Mesenchymal stem cell (in vitro differentiated cells and primary cell): Measurements from ENCODE around the gene COL5A2.

Experiments used
- DNase-seq: peaks from one replicate; pipeline ENCODE4 v3.0.0-alpha.2; 2013
- H2AFZ ChIP-seq: one replicate; pipeline ENCODE4 v1.6.1; 2013; ENCODE audit warnings: low read depth, mild to moderate bottlenecking, control low read depth, inconsistent platforms, low read length, moderate library complexity
- H2AK5ac ChIP-seq: 2 replicates; pipeline ENCODE4 v1.6.1; 2013; ENCODE audit warnings: low read length, moderate library complexity, mild to moderate bottlenecking, inconsistent platforms; ENCODE audit not compliant: severe bottlenecking
- H2BK120ac ChIP-seq: one replicate; pipeline ENCODE4 v1.6.1; 2013; ENCODE audit warnings: low read depth, mild to moderate bottlenecking, inconsistent platforms, low read length, moderate library complexity
- H2BK12ac ChIP-seq, 2 experiments: one replicate each; pipeline ENCODE4 v1.6.1; 2013; ENCODE audit warnings: inconsistent platforms in 2 of 2, low read length in 2 of 2, mild to moderate bottlenecking in 2 of 2, moderate library complexity in 2 of 2, control low read depth in 1 of 2
- H2BK15ac ChIP-seq: one replicate; pipeline ENCODE4 v1.6.1; 2013; ENCODE audit warnings: mild to moderate bottlenecking, low read depth, inconsistent platforms; ENCODE audit not compliant: poor library complexity, severe bottlenecking
- H2BK5ac ChIP-seq: 2 replicates; pipeline ENCODE4 v1.6.1; 2013; ENCODE audit warnings: low read depth, mild to moderate bottlenecking, low read length, control low read depth, inconsistent platforms; ENCODE audit not compliant: poor library complexity, severe bottlenecking
- H3K14ac ChIP-seq, 2 experiments: one replicate each; pipeline ENCODE4 v1.6.1; 2013; ENCODE audit warnings: inconsistent platforms in 2 of 2, low read length in 2 of 2, control low read depth in 1 of 2, mild to moderate bottlenecking in 1 of 2, moderate library complexity in 1 of 2
- H3K18ac ChIP-seq, 2 experiments: one replicate each; pipeline ENCODE4 v1.6.1; 2013; ENCODE audit warnings: inconsistent platforms in 2 of 2, low read length in 2 of 2, control low read depth in 1 of 2, low read depth in 1 of 2, mild to moderate bottlenecking in 1 of 2
- H3K23ac ChIP-seq, 2 experiments: one replicate each; pipeline ENCODE4 v1.6.1; 2013; ENCODE audit warnings: inconsistent platforms in 2 of 2, low read length in 2 of 2, mild to moderate bottlenecking in 2 of 2, moderate library complexity in 2 of 2, control low read depth in 1 of 2
- H3K27ac ChIP-seq: 2 replicates; pipeline ENCODE4 v1.5.1; 2013; ENCODE audit warnings: mild to moderate bottlenecking, moderate library complexity, low read length, control low read depth, inconsistent platforms; ENCODE audit not compliant: poor library complexity, severe bottlenecking
- H3K27me3 ChIP-seq, 2 experiments: 2 replicates each; pipeline versions ENCODE4 v1.6.1 to v1.7.0; 2013; ENCODE audit warnings: low read length in 2 of 2, mild to moderate bottlenecking in 2 of 2, moderate library complexity in 2 of 2, control low read depth in 1 of 2, inconsistent platforms in 1 of 2; ENCODE audit not compliant: control insufficient read depth in 1 of 2, insufficient read depth in 1 of 2
- H3K36me3 ChIP-seq, 2 experiments: 2 replicates each; pipeline versions ENCODE4 v1.6.1 to v1.7.0; 2013; ENCODE audit warnings: low read length in 2 of 2, control low read depth in 1 of 2, inconsistent platforms in 1 of 2, low read depth in 1 of 2, mild to moderate bottlenecking in 1 of 2; ENCODE audit not compliant: insufficient read depth in 2 of 2, control insufficient read depth in 1 of 2
- H3K4ac ChIP-seq, 2 experiments: one replicate each; pipeline ENCODE4 v1.6.1; 2013; ENCODE audit warnings: inconsistent platforms in 2 of 2, low read length in 2 of 2, mild to moderate bottlenecking in 2 of 2, moderate library complexity in 2 of 2, control low read depth in 1 of 2, low read depth in 1 of 2
- H3K4me1 ChIP-seq: 2 replicates; pipeline ENCODE4 v1.6.1; 2013; ENCODE audit warnings: low read depth, low read length, control low read depth; ENCODE audit not compliant: control insufficient read depth, insufficient read depth
- H3K4me2 ChIP-seq: 2 replicates; pipeline ENCODE4 v1.6.1; 2013; ENCODE audit warnings: low read length, mild to moderate bottlenecking, inconsistent platforms; ENCODE audit not compliant: poor library complexity, severe bottlenecking
- H3K4me3 ChIP-seq, 2 experiments: 2 replicates each; pipeline versions ENCODE4 v1.5.1 to v1.7.0; 2013; ENCODE audit warnings: low read length in 2 of 2, mild to moderate bottlenecking in 2 of 2, control low read depth in 1 of 2, low read depth in 1 of 2; ENCODE audit not compliant: insufficient read depth in 1 of 2
- H3K79me1 ChIP-seq: replicated peaks from 2 replicates; pipeline ENCODE4 v1.6.1; 2013; ENCODE audit warnings: mild to moderate bottlenecking, control low read depth, low read length, inconsistent platforms; ENCODE audit not compliant: poor library complexity, severe bottlenecking
- H3K9ac ChIP-seq: 2 replicates; pipeline ENCODE4 v1.7.0; 2013; ENCODE audit warnings: mild to moderate bottlenecking, low read length, moderate library complexity
- H3K9me3 ChIP-seq: 2 replicates; pipeline ENCODE4 v1.7.0; 2013; ENCODE audit warnings: mild to moderate bottlenecking, low read length; ENCODE audit not compliant: control insufficient read depth
- H4K8ac ChIP-seq: one replicate; pipeline ENCODE4 v1.6.1; 2013; ENCODE audit warnings: inconsistent platforms, mild to moderate bottlenecking, low read length, moderate library complexity
- H4K91ac ChIP-seq: one replicate; pipeline ENCODE4 v1.6.1; 2013; ENCODE audit warnings: mild to moderate bottlenecking, low read length, inconsistent platforms
- WGBS: methylation state at CpG from one replicate; pipeline ENCODE4 v1.1.7; 2013; ENCODE audit warnings: mixed read lengths; 5-methylcytosine and 5-hydroxymethylcytosine counted together

COL5A2 gene

GRCh38 chr2:189181706-189182105 is 2.1 kb upstream of the COL5A2 start:
- no peak overlapping the region for H2AK5ac ChIP-seq
- H3K27ac ChIP-seq: no peak overlapping the region
- H4K8ac ChIP-seq: no peak overlapping the region
- no peaks in the 10 kb centered on the region for H3K79me1 ChIP-seq
- H3K9ac ChIP-seq: no peak overlapping the region
- H3K36me3 ChIP-seq: no peaks in the 10 kb centered on the region
- no peak overlapping the region for H3K4me3 ChIP-seq
- H3K23ac ChIP-seq: no peak overlapping the region
- H2BK5ac ChIP-seq: no peak overlapping the region
- no peak overlapping the region for H2AFZ ChIP-seq
- no peak for DNase-seq
- no peaks in the 10 kb centered on the region for H3K4me1 ChIP-seq
- no peaks in the 10 kb centered on the region for H3K9me3 ChIP-seq
- H2BK15ac ChIP-seq: no peak overlapping the region
- no peak overlapping the region for H4K91ac ChIP-seq
- no peak overlapping the region for H3K4ac ChIP-seq
- no peak overlapping the region for H3K4me2 ChIP-seq
- no peak overlapping the region for H2BK120ac ChIP-seq
- H3K18ac ChIP-seq: no peak overlapping the region
- no peaks in the 10 kb centered on the region for H3K27me3 ChIP-seq
- no peak overlapping the region for H2BK12ac ChIP-seq
- no peak overlapping the region for H3K14ac ChIP-seq

- peak overlapping the region; percentile 78 for H3K4me2 ChIP-seq
- no peak overlapping the region for H2AFZ ChIP-seq
- peaks cover 0 to 3% of the 10 kb centered on the region in 2 experiments for H3K36me3 ChIP-seq
- H3K18ac ChIP-seq: peak overlapping the region; percentile 38 to 93
- peak overlapping the region; percentile 97 for H3K9ac ChIP-seq
- H3K79me1 ChIP-seq: no peaks in the 10 kb centered on the region
- no peak overlapping the region for H2AK5ac ChIP-seq
- peak overlapping the region; percentile 5 to 78 for H3K4ac ChIP-seq
- no peak overlapping the region for H2BK120ac ChIP-seq
- peak overlapping the region in 1 of 2 experiments; percentile 5 for H2BK12ac ChIP-seq
- WGBS: under 1% methylated on average over 11 of the region's 14 CpGs
- peaks cover 1% of the 10 kb centered on the region for H3K4me1 ChIP-seq
- peak overlapping the region; percentile 94 for H3K27ac ChIP-seq
- H3K27me3 ChIP-seq: no peaks in the 10 kb centered on the region
- no peak overlapping the region for H2BK15ac ChIP-seq
- H3K14ac ChIP-seq: no peak overlapping the region
- no peak overlapping the region for H4K8ac ChIP-seq
- H3K9me3 ChIP-seq: no peaks in the 10 kb centered on the region
- H3K23ac ChIP-seq: no peak overlapping the region
- DNase-seq: peak; percentile 90
- H4K91ac ChIP-seq: no peak overlapping the region
- no peak overlapping the region for H2BK5ac ChIP-seq
- peak overlapping the region; percentile 39 to 93 for H3K4me3 ChIP-seq
These were observed 613 bp downstream of the COL5A2 start for GRCh38 chr2:189178726-189179569.

GRCh38 chr2:189178054-189178453 is 1.5 kb downstream of the COL5A2 start:
- Histone ChIP-seq H2BK12ac (no peak overlapping the region), H2BK5ac (no peak overlapping the region), H3K14ac (no peak overlapping the region), H3K23ac (no peak overlapping the region), H3K4ac (no peak overlapping the region), H3K79me1 (no peaks in the 10 kb centered on the region), H3K36me3 (peaks cover 0 to 3% of the 10 kb centered on the region in 2 experiments), H4K91ac (no peak overlapping the region), H3K9me3 (no peaks in the 10 kb centered on the region), H3K4me1 (peaks cover 1% of the 10 kb centered on the region), H2AFZ (no peak overlapping the region), H3K27me3 (no peaks in the 10 kb centered on the region), H3K4me2 (no peak overlapping the region), H2BK120ac (no peak overlapping the region), H3K18ac (no peak overlapping the region), H4K8ac (no peak overlapping the region), H2BK15ac (no peak overlapping the region), H2AK5ac (no peak overlapping the region), H3K4me3 (peak overlapping the region in 1 of 2 experiments; percentile 93), H3K9ac (peak overlapping the region; percentile 97), H3K27ac (no peak overlapping the region)
- WGBS: 0% methylated on average over 1 of the region's 2 CpGs
- DNase-seq: peak; percentile 50

GRCh38 chr2:189177251-189177840 is 2.2 kb downstream of the COL5A2 start:
- no peak overlapping the region for H3K14ac ChIP-seq
- H3K4ac ChIP-seq: no peak overlapping the region
- no peak overlapping the region for H3K27ac ChIP-seq
- H2BK120ac ChIP-seq: no peak overlapping the region
- WGBS: no CpG with 5 or more reads among the region's 4 CpGs
- H3K4me3 ChIP-seq: peak overlapping the region in 1 of 2 experiments; percentile 93
- peaks cover 1% of the 10 kb centered on the region for H3K4me1 ChIP-seq
- H3K36me3 ChIP-seq: peaks cover 0 to 5% of the 10 kb centered on the region in 2 experiments
- H3K9me3 ChIP-seq: no peaks in the 10 kb centered on the region
- no peak overlapping the region for H4K8ac ChIP-seq
- no peak overlapping the region for H3K23ac ChIP-seq
- H3K9ac ChIP-seq: peak overlapping the region; percentile 97
- no peaks in the 10 kb centered on the region for H3K79me1 ChIP-seq
- no peak overlapping the region for H2AK5ac ChIP-seq
- no peak overlapping the region for H2BK12ac ChIP-seq
- H3K4me2 ChIP-seq: peak overlapping the region; percentile 74
- no peak overlapping the region for H4K91ac ChIP-seq
- H3K18ac ChIP-seq: no peak overlapping the region
- no peak overlapping the region for H2AFZ ChIP-seq
- H2BK15ac ChIP-seq: no peak overlapping the region
- DNase-seq: no peak
- no peaks in the 10 kb centered on the region for H3K27me3 ChIP-seq
- no peak overlapping the region for H2BK5ac ChIP-seq
